Measurements from ENCODE around the gene BMPR2.

The BMPR2 gene

GRCh38 chr2:202454536-202454935 lies 78.4 kb downstream of the BMPR2 start:
- H3K4me3 ChIP-seq (ENCODE audit: low read length): no peak overlapping the region
- TF ChIP-seq CTCF (conservative IDR thresholded peaks at IDR 0.05; ENCODE audit: low read depth, low read length): no peak
- no peak for DNase-seq (ENCODE audit: low read depth)

- no peak overlapping the region for H3K4me3 ChIP-seq (ENCODE audit: low read length)
- DNase-seq (ENCODE audit: low read depth): no peak
- TF ChIP-seq CTCF (conservative IDR thresholded peaks at IDR 0.05; ENCODE audit: low read depth, low read length): no peak
Observed at GRCh38 chr2:202455114-202455513, 79.0 kb downstream of the BMPR2 start.

GRCh38 chr2:202460119-202460518 lies 84.0 kb downstream of the BMPR2 start:
- DNase-seq (ENCODE audit: low read depth): no peak
- TF ChIP-seq CTCF (conservative IDR thresholded peaks at IDR 0.05; ENCODE audit: low read depth, low read length): no peak
- H3K4me3 ChIP-seq (ENCODE audit: low read length): no peak overlapping the region

GRCh38 chr2:202479090-202479489 lies 103.0 kb downstream of the BMPR2 start:
- TF ChIP-seq CTCF (conservative IDR thresholded peaks at IDR 0.05; ENCODE audit: low read depth, low read length): no peak
- no peak for DNase-seq (ENCODE audit: low read depth)

GRCh38 chr2:202479610-202480009 lies 103.5 kb downstream of the BMPR2 start:
- H3K4me3 ChIP-seq (ENCODE audit: low read length): no peak overlapping the region
- no peak for TF ChIP-seq CTCF (conservative IDR thresholded peaks at IDR 0.05; ENCODE audit: low read depth, low read length)
- no peak for DNase-seq (ENCODE audit: low read depth)

More at GRCh38 chr2:202479090-202479489, 103.0 kb downstream of the BMPR2 start:
- no peak overlapping the region for H3K4me3 ChIP-seq (ENCODE audit: low read length)

GRCh38 chr2:202486351-202486750 lies 110.2 kb downstream of the BMPR2 start:
- H3K4me3 ChIP-seq (ENCODE audit: low read length): no peak overlapping the region
- DNase-seq (ENCODE audit: low read depth): no peak
- TF ChIP-seq CTCF (conservative IDR thresholded peaks at IDR 0.05; ENCODE audit: low read depth, low read length): no peak

- DNase-seq (ENCODE audit: low read depth): no peak
- H3K4me3 ChIP-seq (ENCODE audit: low read length): no peak overlapping the region
- no peak for TF ChIP-seq CTCF (conservative IDR thresholded peaks at IDR 0.05; ENCODE audit: low read depth, low read length)
Observed at GRCh38 chr2:202488671-202489070, 112.5 kb downstream of the BMPR2 start.
